HG02943 (cell line): ENCODE measurements around the gene PMVK.
"Not testable (repeated sequence)": the region's sequence is repeated elsewhere in the genome, so short reads cannot be mapped to it uniquely, and the experiment has no call there.

Experiments
- ATAC-seq: cut with Tn5 transposase; IDR thresholded peaks from one replicate; pipeline ENCODE4 v1.9.1; 2021; ENCODE audit warnings: mild to moderate bottlenecking, low read depth, moderate library complexity; ENCODE audit not compliant: unreplicated experiment

PMVK gene

GRCh38 chr1:154925335-154926170 is 11.0 kb downstream of the PMVK start:
- no peak for ATAC-seq

- ATAC-seq = no peak
These were observed 12.8 kb downstream of the PMVK start for GRCh38 chr1:154923695-154924094.

GRCh38 chr1:154913273-154913672 is 23.2 kb downstream of the PMVK start:
- ATAC-seq = no peak

GRCh38 chr1:154912755-154913154 is 23.8 kb downstream of the PMVK start:
- ATAC-seq = no peak

GRCh38 chr1:154911691-154912550 is 24.6 kb downstream of the PMVK start:
- ATAC-seq = no peak

GRCh38 chr1:154910851-154911250 is 25.7 kb downstream of the PMVK start:
- ATAC-seq = no peak

- no peak for ATAC-seq
These were observed 27.6 kb downstream of the PMVK start for GRCh38 chr1:154908937-154909336.

GRCh38 chr1:154908129-154908528 is 28.4 kb downstream of the PMVK start:
- ATAC-seq = not testable (repeated sequence)

GRCh38 chr1:154906621-154907081 is 29.9 kb downstream of the PMVK start:
- no peak for ATAC-seq

- no peak for ATAC-seq
These were observed 33.5 kb downstream of the PMVK start for GRCh38 chr1:154902938-154903566.

- no peak for ATAC-seq
These were observed 34.9 kb downstream of the PMVK start for GRCh38 chr1:154901591-154901990.

GRCh38 chr1:154899041-154899440 is 37.5 kb downstream of the PMVK start:
- ATAC-seq = no peak

- ATAC-seq = no peak
These were observed 39.7 kb downstream of the PMVK start for GRCh38 chr1:154896771-154897286.

- ATAC-seq = no peak
These were observed 40.7 kb downstream of the PMVK start for GRCh38 chr1:154895798-154896197.

GRCh38 chr1:154891452-154891851 is 45.1 kb downstream of the PMVK start:
- no peak for ATAC-seq

- no peak for ATAC-seq
These were observed 47.8 kb downstream of the PMVK start for GRCh38 chr1:154888757-154889156.

GRCh38 chr1:154886281-154887015 is 50.1 kb downstream of the PMVK start:
- ATAC-seq = no peak

- no peak for ATAC-seq
These were observed 51.4 kb downstream of the PMVK start for GRCh38 chr1:154884869-154885701.
